H1 (cell line): ENCODE data around the gene XKR8. TPM values are rescaled to one million over a fixed set of nuclear protein-coding genes. Genes with fewer than 3 reads are reported as not detected.

ENCODE experiments used
- BACH1 ChIP-seq: IDR thresholded peaks from 2 replicates; pipeline ENCODE4 v1.6.1; 2012; ENCODE audit warnings: low read length, improper control_type of control experiment
- GTF2F1 ChIP-seq: IDR thresholded peaks from 2 replicates; pipeline ENCODE4 v1.6.1; 2012; ENCODE audit warnings: low read depth, low read length, improper control_type of control experiment, borderline replicate concordance
- MAX ChIP-seq: IDR thresholded peaks from 2 replicates; pipeline ENCODE4 v1.6.1; 2012; ENCODE audit warnings: inconsistent platforms
- RNF2 ChIP-seq: fragments of 200-900, 300-1000 bp; sonication (generic); IDR thresholded peaks from 2 replicates; pipeline ENCODE4 v1.7.1; 2016; ENCODE audit warnings: borderline replicate concordance, low read depth, mild to moderate bottlenecking, antibody characterized with exemption, low read length; ENCODE audit not compliant: poor library complexity, severe bottlenecking; ENCODE audit errors: missing control alignments
- SIN3A ChIP-seq, 2 experiments: IDR thresholded peaks in 1 of 2; conservative IDR thresholded peaks in 1 of 2; 2 replicates each; pipeline ENCODE4 v1.6.1; 2011 to 2012; ENCODE audit warnings: low read length in 2 of 2, improper control_type of control experiment in 1 of 2, low read depth in 1 of 2, mild to moderate bottlenecking in 1 of 2
- SP4 ChIP-seq: IDR thresholded peaks from 2 replicates; pipeline ENCODE4 v1.6.1; 2012; ENCODE audit warnings: low read length, inconsistent platforms
- polyA plus RNA-seq, 7 experiments: library from polyadenylated mRNA; depleted of rRNA in 3 of 7; stranded (reverse) in 5 of 7; unstranded in 2 of 7; fragments of >200 nt in 5 of 7; fragments of 200-250 nt in 2 of 7; gene quantifications; 1 replicate in 5 of 7; 2 replicates in 1 of 7; 4 replicates in 1 of 7; pipeline versions ENCODE4 v1.2.1 to v1.2.3, GENCODE V29; 2011 to 2013; ENCODE audit warnings: missing spikeins in 2 of 7, mixed read lengths in 2 of 7
- total RNA-seq: library from RNA; stranded (reverse); fragmentation: NEBNext Ultra II Directional; extraction: Animal tissue kit (Norgen Biotek cat#: 25700); gene quantifications from 2 replicates; pipeline ENCODE4 v1.2.1, GENCODE V29; 2021

Gene XKR8
- total and polyA plus RNA-seq, 2 of the 8 experiments (the other 6 are each of a cell fraction or from before 2014, with no cell fraction given), result 14.2 to 16.3 TPM

- TF ChIP-seq GTF2F1, result no peak
- TF ChIP-seq SP4, result no peak
- TF ChIP-seq RNF2, result no peak
- TF ChIP-seq SIN3A (conservative IDR thresholded peaks at IDR 0.05 in 1 of 2, IDR thresholded peaks at IDR 0.05 in 1 of 2; ENCODE audit: low read depth in 1 of 2, low read length in 2 of 2), result no peak
- TF ChIP-seq BACH1, result no peak
- TF ChIP-seq MAX, result no peak
Observed at GRCh38 chr1:27967884-27968466, 8.2 kb downstream of the XKR8 start (continued).
